Body of pancreas (tissue), 4 donors: ENCODE data around the gene ESRRA. TPM values are rescaled to one million over a fixed set of nuclear protein-coding genes. Genes with fewer than 3 reads are reported as not detected.

ENCODE experiments used
- ATAC-seq: fragments of 150-250 bp; one replicate; pipeline ENCODE4 v1.9.1; 2016
- DNase-seq, 4 donors: peaks; one replicate each; pipeline ENCODE4 v3.0.0-alpha.2; 2019
- H3K27ac ChIP-seq, 4 donors: fragments of 200-600 bp; sonication (generic); 1 replicate in 3 of 4; 2 replicates in 1 of 4; pipeline versions ENCODE4 v1.5.1 to v1.6.1; 2016 to 2019; ENCODE audit warnings: mild to moderate bottlenecking in 1 of 4, mixed read lengths in 1 of 4, moderate library complexity in 1 of 4
- H3K27me3 ChIP-seq, 2 donors: fragments of 200-600 bp; sonication (generic); one replicate each; pipeline ENCODE4 v1.6.0; 2016; ENCODE audit warnings: mild to moderate bottlenecking in 1 of 2
- H3K36me3 ChIP-seq, 2 donors: fragments of 200-600 bp; sonication (generic); replicated peaks in 1 of 2; 2 replicates each; pipeline ENCODE4 v1.5.1; 2016; ENCODE audit warnings: low read depth in 2 of 2; ENCODE audit not compliant: insufficient read depth in 1 of 2
- H3K4me1 ChIP-seq: fragments of 200-600 bp; sonication (generic); one replicate; pipeline ENCODE4 v1.6.0; 2016
- H3K4me3 ChIP-seq, 2 donors: fragments of 200-600 bp; sonication (generic); 1 replicate in 1 of 2; 2 replicates in 1 of 2; pipeline ENCODE4 v1.5.1; 2016 to 2019
- H3K9me3 ChIP-seq, 3 donors: fragments of 200-600 bp; sonication (generic); 1 replicate in 2 of 3; 2 replicates in 1 of 3; pipeline ENCODE4 v1.5.1; 2016
- POLR2A ChIP-seq, 3 donors: fragments of 450-650 bp; IDR thresholded peaks; one replicate each; pipeline ENCODE4 v1.6.1; 2016; ENCODE audit warnings: antibody characterized with exemption in 3 of 3, mild to moderate bottlenecking in 2 of 3
- WGBS, 2 donors: methylation state at CpG; one replicate each; pipeline ENCODE4 v1.1.5; 2017; 5-methylcytosine and 5-hydroxymethylcytosine counted together
- intact Hi-C: fragments of 100-400 bp; cut with DNase I; formaldehyde crosslinking; loops from one replicate; pipeline ENCODE4 v1.15.1; 2023
- total RNA-seq, 2 donors: library from RNA; depleted of rRNA; stranded (reverse); fragments of >200 nt; gene quantifications; one replicate each; pipeline ENCODE4 v1.1.0, GENCODE V29; 2016
- TF ChIP-seq, protein P1 (sequence below), 7 experiments: fragments of 450-650 bp in 4 of 7; fragments of 200-600 bp in 3 of 7; sonication (generic) in 3 of 7; IDR thresholded peaks; one replicate each; pipeline ENCODE4 v1.5.1; 2016 to 2019; ENCODE audit warnings: antibody characterized with exemption in 7 of 7

The ESRRA gene
- 10 to 100 TPM; 51.7 to 63.8 TPM for total RNA-seq

DNA sequence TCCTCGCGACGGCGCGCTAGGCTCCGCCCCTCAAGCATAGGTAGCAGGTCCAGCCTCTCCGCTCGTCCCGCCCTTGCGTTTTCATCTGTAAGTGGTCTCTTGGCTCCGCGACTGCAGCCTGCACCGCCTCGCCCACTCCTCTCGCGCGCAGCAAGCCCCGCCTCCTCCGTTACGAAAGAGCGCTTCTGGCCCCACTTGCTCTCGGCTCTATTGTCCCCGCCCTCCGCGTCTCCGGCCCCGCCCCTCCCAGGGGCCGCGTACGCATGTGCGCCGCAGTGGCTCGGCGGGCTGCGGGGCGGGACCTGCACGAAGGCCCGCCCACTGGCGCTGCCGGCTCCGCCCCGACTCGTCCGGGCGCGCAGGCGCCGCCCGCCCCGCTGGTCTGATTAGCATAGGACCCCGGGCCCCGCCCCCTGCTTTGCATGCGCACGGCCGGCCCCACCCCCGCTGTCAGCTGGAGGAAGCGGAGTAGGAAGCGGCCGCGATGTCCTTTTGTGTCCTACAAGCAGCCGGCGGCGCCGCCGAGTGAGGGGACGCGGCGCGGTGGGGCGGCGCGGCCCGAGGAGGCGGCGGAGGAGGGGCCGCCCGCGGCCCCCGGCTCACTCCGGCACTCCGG is at the start of gene ESRRA:
Gene ESRRA (plus strand): TSS at position 450 of the 616 bp plus-strand sequence. CDS start 1,656 bp downstream, outside the sequence.
- peak in 2 of 3 donors; percentile 31 to 56 for TF ChIP-seq POLR2A (IDR thresholded peaks at IDR 0.05)
- TF ChIP-seq, protein P1, sequence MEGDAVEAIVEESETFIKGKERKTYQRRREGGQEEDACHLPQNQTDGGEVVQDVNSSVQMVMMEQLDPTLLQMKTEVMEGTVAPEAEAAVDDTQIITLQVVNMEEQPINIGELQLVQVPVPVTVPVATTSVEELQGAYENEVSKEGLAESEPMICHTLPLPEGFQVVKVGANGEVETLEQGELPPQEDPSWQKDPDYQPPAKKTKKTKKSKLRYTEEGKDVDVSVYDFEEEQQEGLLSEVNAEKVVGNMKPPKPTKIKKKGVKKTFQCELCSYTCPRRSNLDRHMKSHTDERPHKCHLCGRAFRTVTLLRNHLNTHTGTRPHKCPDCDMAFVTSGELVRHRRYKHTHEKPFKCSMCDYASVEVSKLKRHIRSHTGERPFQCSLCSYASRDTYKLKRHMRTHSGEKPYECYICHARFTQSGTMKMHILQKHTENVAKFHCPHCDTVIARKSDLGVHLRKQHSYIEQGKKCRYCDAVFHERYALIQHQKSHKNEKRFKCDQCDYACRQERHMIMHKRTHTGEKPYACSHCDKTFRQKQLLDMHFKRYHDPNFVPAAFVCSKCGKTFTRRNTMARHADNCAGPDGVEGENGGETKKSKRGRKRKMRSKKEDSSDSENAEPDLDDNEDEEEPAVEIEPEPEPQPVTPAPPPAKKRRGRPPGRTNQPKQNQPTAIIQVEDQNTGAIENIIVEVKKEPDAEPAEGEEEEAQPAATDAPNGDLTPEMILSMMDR (IDR thresholded peaks at IDR 0.05) = peak in 1 of 7 experiments; percentile 6
- intact Hi-C loops = no loop called here
- DNase-seq (peak; percentile 100), ATAC-seq (peak; percentile 87)
- no peaks in the 10 kb centered on the region for H3K9me3 ChIP-seq
- WGBS, 2 donors = 0 to 1% methylated on average over 4 to 33 of the region's 81 CpGs
- no peaks in the 10 kb centered on the region for H3K27me3 ChIP-seq
- no peaks in the 10 kb centered on the region for H3K36me3 ChIP-seq
- H3K4me3 ChIP-seq = peak within 1 kb of the TSS; percentile 40 to 58
- peak within 1 kb of the TSS; percentile 86 to 97 (median 94) for H3K27ac ChIP-seq
- peaks cover 36% of the 10 kb centered on the region for H3K4me1 ChIP-seq

DNA sequence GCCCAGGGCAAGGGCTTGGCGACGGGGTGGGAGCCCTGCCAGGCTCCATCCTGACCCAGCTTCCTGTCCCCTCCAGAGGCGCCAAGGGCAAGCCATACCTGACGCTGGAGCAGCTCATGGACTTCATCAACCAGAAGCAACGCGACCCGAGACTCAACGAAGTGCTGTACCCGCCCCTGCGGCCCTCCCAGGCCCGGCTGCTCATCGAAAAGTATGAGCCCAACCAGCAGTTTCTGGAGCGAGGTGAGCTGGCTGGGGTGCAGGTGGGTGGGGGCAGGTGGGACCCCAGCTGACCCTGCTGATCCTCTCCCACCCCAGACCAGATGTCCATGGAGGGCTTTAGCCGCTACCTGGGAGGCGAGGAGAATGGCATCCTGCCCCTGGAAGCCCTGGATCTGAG is 49.0 kb upstream of the ESRRA start:
- Histone ChIP-seq H3K9me3 (no peaks in the 10 kb centered on the region), H3K4me3 (no peak overlapping the region), H3K27ac (no peak overlapping the region), H3K36me3 (no peaks in the 10 kb centered on the region), H3K27me3 (no peaks in the 10 kb centered on the region), H3K4me1 (peaks cover 16% of the 10 kb centered on the region)
- no peak for ATAC-seq
- intact Hi-C loops = no loop called here
- no peak for DNase-seq
- no peak for TF ChIP-seq POLR2A (IDR thresholded peaks at IDR 0.05)
- TF ChIP-seq, protein P1 (IDR thresholded peaks at IDR 0.05) = no peak
- WGBS, 2 donors = 87 to 89% methylated on average over 8 to 15 of the region's 15 CpGs

DNA sequence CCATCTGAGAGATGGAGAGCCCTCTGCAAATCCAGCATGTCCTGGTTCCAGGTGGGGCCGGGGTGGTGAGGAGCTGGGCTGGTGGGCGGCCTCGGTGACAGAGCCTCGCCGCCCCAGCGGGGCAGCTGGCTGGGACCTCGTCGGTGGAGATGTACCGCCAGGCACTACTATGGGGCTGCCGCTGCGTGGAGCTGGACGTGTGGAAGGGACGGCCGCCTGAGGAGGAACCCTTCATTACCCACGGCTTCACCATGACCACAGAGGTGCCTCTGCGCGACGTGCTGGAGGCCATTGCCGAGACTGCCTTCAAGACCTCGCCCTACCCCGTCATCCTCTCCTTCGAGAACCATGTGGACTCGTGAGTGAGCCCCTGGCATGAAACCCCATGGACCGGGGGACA is 47.0 kb upstream of the ESRRA start:
- H3K9me3 ChIP-seq = no peaks in the 10 kb centered on the region
- H3K4me3 ChIP-seq = no peak overlapping the region
- TF ChIP-seq, protein P1 (IDR thresholded peaks at IDR 0.05) = no peak
- no peak for TF ChIP-seq POLR2A (IDR thresholded peaks at IDR 0.05)
- H3K27ac ChIP-seq = no peak overlapping the region
- no peaks in the 10 kb centered on the region for H3K27me3 ChIP-seq
- intact Hi-C loops = no loop called here
- 88 to 89% methylated on average over 6 to 18 of the region's 24 CpGs for whole genome bisulfite sequencing, 2 donors
- ATAC-seq (no peak), DNase-seq (no peak)
- no peaks in the 10 kb centered on the region for H3K36me3 ChIP-seq
- H3K4me1 ChIP-seq = no peaks in the 10 kb centered on the region

DNA sequence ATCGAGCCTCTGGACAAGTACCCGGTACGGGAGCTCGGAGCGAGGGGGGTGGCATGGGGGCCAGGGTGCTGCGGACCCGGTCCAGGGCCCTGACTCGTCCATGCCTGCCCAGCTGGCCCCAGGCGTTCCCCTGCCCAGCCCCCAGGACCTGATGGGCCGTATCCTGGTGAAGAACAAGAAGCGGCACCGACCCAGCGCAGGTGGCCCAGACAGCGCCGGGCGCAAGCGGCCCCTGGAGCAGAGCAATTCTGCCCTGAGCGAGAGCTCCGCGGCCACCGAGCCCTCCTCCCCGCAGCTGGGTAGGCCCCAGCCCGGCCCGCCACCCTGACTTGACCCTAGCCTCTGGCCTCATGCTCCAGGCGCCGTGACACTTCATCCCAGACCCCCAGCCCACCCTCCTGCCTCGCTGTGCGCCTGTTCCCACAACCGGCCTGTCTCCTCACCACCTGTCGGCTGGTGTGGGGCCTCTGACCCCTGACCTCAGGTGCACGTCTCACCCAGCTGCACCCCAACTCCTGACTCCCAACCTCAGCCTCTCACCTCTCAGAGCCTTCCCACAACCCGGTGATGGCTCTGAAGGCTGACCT is 46.3 kb upstream of the ESRRA start:
- no peaks in the 10 kb centered on the region for H3K27me3 ChIP-seq
- no peak for TF ChIP-seq POLR2A (IDR thresholded peaks at IDR 0.05)
- TF ChIP-seq, protein P1 (IDR thresholded peaks at IDR 0.05) = no peak
- H3K9me3 ChIP-seq = no peaks in the 10 kb centered on the region
- no peaks in the 10 kb centered on the region for H3K36me3 ChIP-seq
- no peak for DNase-seq
- H3K4me3 ChIP-seq = no peak overlapping the region
- H3K4me1 ChIP-seq = no peaks in the 10 kb centered on the region
- ATAC-seq = no peak
- 93 to 94% methylated on average over 14 to 26 of the region's 32 CpGs for WGBS, 2 donors
- intact Hi-C loops = no loop called here
- H3K27ac ChIP-seq = no peak overlapping the region
